ENCODE results near the gene ANKRD35.
"Not testable (repeated sequence)": the region's sequence is repeated elsewhere in the genome, so short reads cannot be mapped to it uniquely, and the experiment has no call there.

Gene ANKRD35, protein sequence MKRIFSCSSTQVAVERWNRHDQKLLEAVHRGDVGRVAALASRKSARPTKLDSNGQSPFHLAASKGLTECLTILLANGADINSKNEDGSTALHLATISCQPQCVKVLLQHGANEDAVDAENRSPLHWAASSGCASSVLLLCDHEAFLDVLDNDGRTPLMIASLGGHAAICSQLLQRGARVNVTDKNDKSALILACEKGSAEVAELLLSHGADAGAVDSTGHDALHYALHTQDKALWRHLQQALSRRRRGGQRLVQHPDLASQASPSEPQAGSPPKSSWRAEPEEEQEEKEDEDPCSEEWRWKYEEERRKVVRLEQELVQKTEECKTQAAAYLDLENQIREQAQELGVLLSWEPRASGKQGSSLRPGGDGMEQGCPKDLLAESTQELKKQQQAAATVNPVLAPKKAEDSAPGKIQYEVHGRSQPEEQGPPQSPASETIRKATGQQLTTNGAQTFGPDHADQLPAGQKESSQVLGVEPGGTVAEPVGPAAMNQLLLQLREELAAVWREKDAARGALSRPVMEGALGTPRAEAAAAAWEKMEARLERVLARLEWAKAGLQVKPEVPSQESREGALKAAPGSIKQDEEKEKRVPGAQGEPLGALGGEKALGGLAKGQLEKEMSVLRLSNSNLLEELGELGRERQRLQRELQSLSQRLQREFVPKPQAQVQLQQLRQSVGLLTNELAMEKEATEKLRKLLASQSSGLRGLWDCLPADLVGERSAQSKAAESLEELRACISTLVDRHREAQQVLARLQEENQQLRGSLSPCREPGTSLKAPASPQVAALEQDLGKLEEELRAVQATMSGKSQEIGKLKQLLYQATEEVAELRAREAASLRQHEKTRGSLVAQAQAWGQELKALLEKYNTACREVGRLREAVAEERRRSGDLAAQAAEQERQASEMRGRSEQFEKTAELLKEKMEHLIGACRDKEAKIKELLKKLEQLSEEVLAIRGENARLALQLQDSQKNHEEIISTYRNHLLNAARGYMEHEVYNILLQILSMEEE

DNA sequence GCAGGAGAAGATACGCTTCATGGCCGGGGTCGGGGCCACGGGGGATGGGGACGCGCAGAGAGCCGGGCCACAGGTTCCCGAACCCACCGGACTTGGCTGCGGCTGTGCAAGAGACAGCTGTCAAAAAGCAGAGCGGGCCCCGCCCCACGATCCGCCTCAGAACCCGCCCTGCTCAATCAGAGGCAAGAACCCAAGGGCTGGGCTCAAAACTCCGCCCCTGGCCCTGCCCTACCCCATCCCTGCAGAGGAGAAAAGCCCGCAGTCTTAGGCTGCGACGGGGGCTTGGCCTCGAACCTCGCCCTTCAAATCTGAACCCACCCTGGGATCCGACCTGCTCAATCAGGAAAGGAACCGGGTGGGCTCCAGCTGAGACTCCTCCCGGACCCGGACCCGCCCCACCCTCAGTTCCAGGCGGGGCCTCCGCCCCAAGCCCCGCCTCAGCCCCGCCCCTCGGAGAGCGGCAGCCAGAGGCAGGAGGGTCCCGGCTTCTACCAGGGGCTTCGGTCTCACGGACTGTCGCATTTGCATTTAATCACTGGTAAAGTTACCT, at the start of gene ANKRD35:
TSS of gene ANKRD35 (minus strand) at position 129 of the 550 bp plus-strand sequence. CDS start at position 21, 108 bp downstream.
- peak; percentile 83 for DNase-seq

DNA sequence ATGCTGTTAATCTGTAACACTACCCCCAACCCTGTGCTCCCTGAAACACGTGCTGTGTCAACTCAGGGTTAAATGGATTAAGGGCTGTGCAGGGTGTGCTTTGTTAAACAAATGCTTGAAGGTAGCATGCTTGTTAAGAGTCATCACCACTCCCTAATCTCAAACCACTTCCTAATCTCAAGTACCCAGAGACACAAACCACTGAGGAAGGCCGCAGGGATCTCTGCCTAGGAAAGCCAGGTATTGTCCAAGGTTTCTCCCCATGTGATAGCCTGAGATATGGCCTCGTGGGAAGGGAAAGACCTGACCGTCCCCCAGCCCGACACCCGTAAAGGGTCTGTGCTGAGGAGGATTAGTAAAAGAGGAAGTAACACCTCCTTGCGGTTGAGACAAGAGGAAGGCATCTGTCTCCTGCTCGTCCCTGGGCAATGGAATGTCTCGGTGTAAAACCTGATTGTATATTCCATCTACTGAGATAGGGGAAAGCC, 46.9 kb upstream of the ANKRD35 start:
- DNase-seq = peak; percentile 87

DNA sequence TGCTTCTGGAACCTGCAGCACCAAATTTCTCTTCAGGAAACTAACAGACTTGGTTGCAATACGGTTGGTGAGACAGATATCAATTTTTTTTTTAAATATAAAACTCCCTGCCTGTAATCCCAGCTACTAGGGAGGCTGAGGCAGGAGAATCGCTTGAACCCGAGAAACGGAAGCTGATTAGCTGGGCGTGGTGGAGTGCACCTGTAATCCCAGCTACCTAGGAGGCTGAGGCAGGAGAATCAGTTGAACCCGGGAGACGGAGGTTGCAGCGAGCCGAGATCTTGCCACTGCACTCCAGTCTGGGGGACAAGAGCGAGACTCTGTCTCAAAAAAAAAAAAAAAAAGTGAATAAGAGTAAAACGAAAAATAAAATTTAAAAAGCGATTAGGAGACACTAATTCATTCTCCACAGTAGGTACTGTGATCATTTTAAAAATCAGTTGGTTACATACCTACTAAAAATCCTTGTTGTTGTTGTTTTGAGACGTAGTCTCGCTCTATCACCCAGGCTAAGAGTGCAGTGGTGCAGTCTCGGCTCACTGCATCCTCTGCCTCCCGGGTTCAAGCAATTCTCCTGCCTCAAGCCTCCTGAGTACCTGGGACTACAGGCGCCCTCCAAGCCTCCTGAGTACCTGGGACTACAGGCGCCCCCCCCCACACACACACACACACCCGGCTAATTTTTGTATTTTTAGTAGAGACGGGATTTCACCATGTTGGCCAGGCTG, 42.4 kb upstream of the ANKRD35 start:
- DNase-seq = no peak

DNA sequence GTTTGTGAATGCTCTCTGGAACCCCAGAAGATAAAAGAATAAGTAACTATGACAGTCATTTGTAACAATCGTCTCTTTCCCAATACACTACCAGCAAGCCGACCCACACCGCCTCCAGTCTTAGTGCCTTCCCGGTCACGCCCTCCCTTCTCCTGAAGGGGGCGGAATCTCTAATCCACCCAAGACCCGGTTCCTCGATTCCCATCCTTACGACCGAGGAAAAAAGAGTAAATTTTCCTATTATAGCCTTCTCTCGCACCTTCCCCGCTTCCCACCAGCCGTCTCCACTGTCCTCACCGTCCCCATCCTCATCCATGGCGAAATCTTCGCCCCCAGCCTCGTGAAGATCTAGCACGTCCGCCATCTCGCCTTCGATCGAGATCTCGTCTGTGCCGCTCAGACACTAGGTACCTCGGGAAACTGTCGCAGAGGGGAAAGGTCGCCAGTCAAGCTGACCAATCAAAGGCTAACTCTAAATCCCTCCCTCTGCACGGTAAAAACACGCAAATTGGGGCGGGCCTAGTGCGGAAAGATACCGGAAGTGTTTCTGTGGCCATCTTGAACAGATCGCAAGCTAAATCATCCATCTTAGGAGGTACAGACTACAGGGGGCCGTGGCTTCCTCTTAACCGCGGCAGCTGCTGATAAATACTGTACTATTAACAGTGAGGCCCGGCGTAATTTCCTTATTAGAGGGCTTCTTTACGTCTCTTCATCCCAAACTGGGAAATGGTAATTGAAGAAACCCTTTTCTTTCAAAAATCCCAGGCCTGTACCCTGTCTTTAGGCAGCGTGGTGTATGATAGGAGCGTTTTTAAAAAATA, 41.6 kb upstream of the ANKRD35 start, which contains the start of gene RBM8A:
TSS of gene RBM8A (minus strand) at position 422 of the 824 bp plus-strand sequence. CDS start at position 364, 58 bp downstream.
- peak; percentile 99 for DNase-seq

DNA sequence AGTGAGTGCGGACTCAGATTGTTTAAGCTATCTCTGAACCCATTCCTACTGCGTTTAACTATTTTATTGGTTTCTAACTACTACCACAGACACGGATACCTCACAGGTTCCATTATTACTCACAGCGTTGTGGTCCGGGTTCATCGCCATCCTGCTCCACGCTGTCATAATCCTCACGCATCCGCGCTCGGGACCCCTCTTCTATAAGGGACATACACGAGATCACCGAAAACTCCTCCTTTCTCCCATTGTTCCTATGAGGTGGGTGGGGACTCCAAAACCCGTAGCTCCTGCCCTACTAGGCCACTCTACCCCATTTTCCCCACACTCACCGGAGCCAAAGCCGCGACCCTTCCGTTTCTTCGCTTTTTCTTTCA, 41.0 kb upstream of the ANKRD35 start:
- no peak for DNase-seq

DNA sequence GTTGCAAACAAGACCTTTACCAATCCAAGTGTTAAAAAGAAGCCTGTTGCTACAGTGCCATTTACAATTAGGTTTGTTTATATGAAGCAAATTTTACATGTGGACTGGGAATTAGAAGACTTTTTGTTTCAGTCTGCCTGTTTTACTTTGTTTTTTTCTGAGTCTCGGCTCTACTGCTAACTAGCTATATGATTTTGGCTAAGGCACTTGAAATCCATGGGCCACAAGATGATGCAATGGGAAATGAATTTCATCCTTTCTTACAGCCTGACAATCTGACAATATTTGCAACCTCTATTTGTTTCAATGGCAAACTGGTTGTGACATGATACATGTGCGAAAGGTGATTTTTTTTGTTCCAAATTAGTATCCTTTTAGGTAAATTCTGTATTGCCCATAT, 36.6 kb upstream of the ANKRD35 start:
- DNase-seq = no peak

DNA sequence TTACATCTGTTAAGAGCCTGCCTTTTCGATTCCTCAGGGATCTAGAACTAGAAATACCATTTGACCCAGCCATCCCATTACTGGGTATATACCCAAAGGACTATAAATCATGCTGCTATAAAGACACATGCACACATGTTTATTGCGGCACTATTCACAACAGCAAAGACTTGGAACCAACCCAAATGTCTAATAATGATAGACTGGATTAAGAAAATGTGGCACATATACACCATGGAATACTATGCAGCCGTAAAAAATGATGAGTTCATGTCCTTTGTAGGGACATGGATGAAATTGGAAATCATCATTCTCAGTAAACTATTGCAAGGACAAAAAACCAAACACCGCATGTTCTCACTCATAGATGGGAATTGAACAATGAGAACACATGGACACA, 34.6 kb upstream of the ANKRD35 start:
- DNase-seq = not testable (repeated sequence)

DNA sequence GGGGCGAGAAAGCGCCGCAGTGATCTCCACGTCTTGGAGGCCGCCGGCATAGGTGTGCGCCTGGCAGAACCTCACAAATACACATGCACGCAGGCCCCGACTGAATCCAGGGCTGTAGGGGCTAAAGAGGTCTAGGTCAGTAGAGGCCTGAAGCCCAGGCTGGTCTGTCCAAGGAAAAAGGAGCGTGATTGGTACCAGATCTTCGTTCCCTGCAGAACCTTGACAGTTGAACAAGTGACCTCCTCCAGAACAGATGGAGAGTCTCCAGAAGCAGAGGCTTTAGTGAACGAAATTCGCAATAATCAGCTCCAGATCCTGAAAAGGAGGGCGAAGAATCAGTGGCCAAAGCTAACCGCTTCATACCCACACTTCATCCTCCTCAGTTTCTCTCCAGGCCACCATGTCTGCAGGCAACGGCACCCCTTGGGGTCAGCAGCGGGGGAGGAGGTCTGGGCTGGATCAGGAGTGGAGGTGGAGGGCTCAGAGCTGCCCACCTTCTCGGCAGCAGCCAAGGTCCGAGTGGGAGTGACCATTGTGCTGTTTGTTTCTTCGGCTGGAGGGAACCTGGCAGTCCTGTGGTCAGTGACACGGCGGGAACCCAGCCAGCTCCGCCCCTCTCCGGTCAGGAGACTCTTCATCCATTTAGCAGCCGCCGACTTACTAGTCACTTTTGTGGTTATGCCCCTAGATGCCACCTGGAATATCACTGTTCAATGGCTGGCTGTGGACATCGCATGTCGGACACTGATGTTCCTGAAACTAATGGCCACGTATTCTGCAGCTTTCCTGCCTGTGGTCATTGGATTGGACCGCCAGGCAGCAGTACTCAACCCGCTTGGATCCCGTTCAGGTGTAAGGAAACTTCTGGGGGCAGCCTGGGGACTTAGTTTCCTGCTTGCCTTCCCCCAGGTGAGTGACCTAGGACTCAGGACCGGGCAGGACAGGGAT, 33.6 kb upstream of the ANKRD35 start:
- DNase-seq = peak; percentile 50

DNA sequence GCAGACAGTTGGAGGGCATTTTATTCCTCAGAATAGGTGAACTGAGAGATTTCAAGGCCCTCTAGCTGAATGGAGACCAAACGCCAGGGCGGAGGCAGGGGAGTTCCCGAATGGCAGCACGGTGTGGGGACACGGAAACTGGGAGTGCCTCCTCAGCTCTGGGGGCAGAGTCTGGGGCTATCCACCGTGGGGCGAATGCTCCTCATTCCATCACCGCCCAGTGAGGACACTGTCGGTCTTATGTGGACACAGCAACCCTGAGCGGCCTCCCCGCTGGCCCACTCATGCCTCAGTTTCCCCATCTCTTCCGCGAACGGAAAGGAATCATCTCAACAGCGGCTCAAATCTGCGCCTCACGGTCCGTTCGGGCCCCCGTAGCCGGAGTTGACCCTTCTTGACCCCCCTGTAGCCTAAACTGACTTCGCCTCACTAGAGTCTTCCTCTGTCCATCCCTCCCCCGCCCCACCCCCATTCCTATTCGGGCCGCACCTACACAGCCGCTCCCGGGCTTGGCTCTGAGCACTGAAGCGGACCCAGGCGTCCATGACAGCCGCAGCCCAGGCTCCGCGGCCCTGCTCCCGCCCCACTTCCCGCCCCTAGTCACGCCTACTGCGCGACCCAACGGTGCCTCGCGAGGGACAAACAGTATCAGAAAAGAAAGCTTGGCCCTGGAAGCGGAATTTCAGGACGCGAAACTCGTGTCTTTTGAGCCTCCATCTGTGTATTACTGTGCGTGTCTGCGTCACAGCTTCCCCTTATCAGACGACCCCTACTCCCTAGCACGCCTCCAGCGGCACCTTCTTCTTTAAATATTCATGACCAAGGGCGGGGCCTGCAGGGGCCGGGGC, 32.7 kb upstream of the ANKRD35 start, which contains the start of gene PEX11B:
TSS of gene PEX11B (minus strand) at position 574 of the 848 bp plus-strand sequence. CDS start at position 545, 29 bp downstream.
- peak; percentile 95 for DNase-seq

DNA sequence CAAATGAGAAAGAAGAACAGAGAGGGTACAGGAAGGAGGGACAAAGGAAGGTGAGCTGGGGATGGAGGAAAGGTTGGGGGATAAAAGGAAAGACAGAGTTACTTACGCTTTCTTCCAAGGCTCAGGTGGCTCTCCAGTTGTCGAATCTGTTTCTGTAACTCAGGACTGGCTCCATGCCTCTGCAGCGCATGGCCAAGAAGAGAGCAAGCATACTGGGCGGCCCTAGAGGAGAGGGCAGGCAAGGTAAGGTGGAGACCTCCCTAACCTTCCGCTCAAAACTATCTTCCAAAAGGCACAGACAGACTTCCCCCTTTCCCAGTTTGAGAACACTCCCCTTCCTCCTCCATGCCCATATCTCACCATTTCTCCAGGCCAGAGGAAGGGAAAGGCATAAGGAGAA, 31.9 kb upstream of the ANKRD35 start:
- DNase-seq = no peak

DNA sequence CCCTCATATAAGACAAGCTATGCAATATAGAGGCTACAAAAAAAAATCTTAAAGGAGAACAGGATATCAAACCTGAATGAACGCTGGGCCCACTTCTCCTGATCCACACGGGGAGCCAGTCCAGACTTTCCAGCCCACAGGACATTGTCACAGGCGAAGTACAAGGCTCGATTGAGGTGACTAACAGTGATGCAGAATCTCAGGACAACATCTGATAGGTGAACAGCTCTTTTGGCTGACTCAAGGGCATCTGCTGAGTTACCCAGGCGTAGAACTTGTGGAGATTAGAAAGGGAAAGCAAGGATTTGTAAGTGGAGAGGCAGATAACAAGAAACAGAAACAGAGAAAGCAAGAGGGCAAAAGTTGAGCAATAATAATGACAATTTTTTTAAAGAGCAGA, 31.1 kb upstream of the ANKRD35 start:
- DNase-seq = no peak

DNA sequence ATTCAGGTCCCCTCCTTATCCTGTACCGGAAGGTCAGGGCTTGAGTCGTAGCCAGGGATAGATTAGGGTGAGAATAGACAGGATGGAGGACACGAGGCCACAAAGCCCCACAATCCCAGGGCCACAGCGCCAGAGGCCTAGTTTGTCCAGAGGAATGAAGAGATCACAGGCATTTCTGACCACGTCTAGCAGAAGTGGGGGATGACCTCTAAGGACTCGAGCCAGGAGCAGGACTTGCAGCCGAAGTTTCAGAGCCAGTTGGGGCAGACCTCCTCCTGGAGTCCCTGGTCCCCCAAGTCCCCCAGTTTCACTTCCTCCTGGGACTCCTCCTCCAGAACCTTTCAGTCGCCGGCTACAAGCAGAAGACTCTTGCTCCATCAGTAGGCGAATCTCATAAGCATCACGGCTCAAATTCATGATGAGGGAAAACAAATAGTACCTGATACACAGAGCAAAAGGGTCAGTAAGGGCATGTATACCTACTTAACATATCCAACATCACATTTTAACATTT, 26.5 kb upstream of the ANKRD35 start:
- DNase-seq = no peak

DNA sequence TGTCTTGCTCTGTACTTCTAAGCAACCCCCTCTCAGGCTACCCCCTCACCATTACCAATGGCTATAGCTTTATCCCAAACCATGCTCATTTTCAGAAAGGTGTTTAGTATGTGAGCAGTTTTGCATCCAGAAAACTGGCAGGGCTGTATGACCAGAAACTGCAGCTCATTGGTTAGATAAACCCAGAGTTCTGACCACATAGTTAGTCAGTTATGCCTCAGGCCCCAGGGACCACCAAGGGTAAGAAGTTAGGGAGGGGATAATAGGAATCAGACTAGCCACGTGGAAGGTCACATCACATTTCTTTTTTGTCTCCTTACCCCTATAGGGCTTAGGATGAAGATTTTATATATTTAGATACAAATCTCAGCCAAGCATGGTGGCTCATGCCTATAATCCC, 23.0 kb upstream of the ANKRD35 start:
- no peak for DNase-seq

DNA sequence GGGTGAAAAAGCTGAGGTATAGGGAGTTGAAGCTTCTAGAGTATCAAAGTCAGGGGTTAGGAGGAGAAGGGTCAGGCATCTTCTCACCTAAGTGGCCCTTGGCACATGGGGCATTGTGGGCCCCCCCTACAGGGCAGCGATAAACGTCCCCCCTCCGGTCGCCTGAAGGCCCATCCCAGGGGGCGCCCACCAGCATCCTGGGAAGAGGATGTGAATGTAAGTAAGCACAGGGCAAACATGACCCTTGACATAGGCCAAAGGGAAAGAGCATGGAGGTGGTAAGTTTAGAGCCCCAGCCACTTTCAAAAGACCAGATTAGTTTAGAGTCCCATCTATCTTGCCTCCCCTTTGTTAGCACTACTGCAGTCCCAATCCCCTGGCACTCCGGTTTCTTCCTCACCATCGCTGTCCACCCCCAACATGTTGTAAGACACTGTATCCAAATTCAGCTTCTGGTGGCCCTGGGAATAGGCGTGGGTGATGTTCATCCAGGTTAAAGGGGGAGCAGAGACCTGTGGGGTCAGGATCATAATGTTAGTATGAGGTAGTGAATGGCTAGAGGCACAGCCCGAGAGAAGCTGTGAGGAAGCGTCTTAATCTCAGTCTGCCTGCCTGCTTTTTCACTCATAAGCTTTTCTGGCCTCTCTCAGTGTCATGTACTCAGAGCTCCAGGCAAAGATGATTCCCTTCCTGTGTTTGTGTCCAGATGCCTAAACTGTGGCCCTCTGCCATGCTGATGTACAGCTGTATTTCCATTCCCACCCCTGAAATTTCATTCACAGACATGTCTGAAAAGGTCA, 21.5 kb upstream of the ANKRD35 start:
- no peak for DNase-seq

DNA sequence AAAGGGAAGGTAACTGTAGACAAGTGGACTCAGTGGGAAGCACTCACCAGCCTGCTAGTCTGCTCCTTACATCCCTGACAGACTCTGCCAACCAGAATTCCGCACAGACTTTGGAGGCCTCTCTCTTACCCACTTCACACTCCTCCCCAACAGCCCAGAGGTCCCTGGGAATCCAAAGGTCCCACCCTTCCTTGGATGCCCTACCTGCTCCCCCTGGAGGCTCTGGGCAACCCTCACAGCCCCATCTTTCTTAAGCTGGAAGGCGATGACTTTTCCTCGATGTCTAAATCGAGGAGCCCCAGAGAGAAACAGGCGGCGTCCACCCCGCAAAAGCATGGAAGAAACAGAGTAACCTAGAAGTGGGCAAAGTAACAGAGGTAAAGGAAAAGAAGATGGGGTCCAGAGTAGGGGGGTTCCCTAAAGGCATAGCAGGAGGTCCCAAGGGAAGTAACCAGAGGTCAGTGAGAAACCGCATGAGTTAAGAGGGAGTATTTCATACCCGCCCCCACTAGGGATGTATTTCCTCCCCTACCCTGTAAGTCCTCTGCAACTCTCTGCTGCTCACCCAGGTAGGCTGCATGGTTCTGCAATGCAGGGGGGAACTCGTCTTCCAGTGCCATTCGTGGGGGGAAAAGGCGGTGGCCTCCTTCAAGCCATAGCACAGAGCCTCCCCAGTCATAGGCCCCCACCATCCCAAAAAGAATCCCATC, 15.8 kb upstream of the ANKRD35 start:
- DNase-seq = no peak

DNA sequence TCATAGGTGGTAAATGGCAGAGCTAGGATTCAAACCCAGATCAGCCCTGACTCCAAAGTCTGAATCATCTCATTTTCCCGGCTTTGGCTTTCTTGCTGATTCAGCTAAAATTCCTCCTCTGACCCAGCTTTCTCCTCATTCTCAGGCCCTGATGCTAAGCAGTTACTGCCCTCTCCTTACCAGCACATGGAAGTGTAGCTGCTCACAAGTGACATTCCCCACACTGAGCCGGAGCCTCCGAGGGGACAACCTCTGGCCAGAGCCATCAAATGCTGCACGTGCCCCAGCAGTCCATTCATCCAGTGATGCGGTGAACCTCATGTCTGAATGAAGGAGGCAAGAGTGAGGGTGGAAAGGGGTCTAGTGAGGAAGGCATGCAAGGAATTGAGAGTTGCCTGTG, 13.1 kb upstream of the ANKRD35 start:
- DNase-seq = no peak

DNA sequence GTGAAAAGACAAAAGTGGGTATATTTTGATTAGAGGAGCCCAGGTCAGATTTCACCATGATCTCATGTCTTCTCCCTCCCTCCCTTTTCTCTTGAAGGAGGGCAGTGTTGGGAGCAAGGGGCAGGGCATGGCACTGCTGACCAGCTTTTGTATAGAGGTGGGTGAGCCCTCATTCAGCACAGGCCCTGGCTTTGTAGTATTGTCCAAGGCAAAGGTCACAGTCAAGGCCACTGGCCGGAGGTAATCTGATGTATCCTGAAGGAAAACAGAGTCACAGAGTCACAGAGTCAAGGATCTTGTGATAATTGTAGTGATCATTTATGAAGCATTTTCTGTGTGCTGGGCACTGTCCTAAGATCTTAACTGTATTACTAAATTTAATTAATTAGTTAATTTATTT, 12.3 kb upstream of the ANKRD35 start:
- DNase-seq = no peak

All from hematopoietic multipotent progenitor cell treated with erythropoietin and hydrocortisone succinate and interleukin-3 and kit ligand, for 8 days (in vitro differentiated cells).